ENCODE results near the gene CEP164.

The CEP164 gene

DNA sequence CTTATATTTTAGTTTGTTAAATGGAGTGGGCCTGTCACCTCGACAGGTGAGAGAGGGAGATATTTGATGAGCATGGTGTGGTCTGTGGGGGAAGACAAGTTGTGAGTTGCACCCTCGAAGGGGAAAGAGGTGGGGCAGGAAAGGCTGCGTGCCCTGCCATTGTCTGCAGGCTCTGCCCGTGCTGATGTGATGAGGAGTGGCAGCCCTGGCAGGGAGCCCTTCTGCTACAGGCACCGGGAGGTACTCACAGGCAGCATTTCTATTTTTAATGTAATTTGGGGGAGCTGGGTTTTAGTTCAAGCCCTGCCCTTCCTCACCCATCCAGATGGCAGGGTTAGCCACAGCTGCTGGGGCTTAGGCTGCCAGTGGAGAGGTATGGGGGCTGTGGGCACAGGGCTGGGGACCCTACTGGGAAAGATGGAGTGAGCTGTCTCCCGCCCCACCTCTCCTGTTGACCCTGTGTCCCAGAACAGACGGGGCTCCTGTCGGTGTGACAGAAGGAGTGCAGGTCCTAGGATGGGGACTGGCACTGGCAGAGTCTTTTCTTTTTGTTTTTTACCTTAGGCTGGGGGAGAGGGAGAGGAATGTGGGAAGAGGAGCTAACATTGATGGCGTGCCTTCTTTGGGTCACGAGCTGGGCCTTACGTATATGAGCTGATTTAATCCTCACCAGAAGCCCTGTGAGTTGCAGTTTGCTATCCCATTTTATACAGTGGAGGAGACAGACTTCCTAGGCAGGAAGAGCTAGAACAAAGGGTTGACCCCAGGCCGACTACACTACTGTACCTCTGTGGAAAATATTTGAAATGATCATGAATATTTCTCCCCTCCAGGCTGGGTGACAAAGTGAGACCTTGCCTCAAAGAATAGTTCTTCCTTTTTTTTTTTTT, 51.6 kb downstream of the CEP164 start:
- in situ Hi-C loops (cut with MboI; ENCODE audit: low pct_unique_long_range_greater_than_20kb, low sequenced_read_pairs, unreplicated experiment): no loop called here
- TF ChIP-seq, protein P1, sequence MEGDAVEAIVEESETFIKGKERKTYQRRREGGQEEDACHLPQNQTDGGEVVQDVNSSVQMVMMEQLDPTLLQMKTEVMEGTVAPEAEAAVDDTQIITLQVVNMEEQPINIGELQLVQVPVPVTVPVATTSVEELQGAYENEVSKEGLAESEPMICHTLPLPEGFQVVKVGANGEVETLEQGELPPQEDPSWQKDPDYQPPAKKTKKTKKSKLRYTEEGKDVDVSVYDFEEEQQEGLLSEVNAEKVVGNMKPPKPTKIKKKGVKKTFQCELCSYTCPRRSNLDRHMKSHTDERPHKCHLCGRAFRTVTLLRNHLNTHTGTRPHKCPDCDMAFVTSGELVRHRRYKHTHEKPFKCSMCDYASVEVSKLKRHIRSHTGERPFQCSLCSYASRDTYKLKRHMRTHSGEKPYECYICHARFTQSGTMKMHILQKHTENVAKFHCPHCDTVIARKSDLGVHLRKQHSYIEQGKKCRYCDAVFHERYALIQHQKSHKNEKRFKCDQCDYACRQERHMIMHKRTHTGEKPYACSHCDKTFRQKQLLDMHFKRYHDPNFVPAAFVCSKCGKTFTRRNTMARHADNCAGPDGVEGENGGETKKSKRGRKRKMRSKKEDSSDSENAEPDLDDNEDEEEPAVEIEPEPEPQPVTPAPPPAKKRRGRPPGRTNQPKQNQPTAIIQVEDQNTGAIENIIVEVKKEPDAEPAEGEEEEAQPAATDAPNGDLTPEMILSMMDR (IDR thresholded peaks at IDR 0.05; ENCODE audit: extremely low read depth, insufficient read depth, missing control alignments): no peak

GRCh38 chr11:117380676-117381075, 53.0 kb downstream of the CEP164 start:
- no peak for DNase-seq (ENCODE audit: low spot score)
- TF ChIP-seq, protein P1 (IDR thresholded peaks at IDR 0.05; ENCODE audit: extremely low read depth, insufficient read depth, missing control alignments): no peak
- in situ Hi-C loops (cut with MboI; ENCODE audit: low pct_unique_long_range_greater_than_20kb, low sequenced_read_pairs, unreplicated experiment): no loop called here

More for the DNA sequence above, 51.6 kb downstream of the CEP164 start:
- no peak for DNase-seq (ENCODE audit: low spot score)

DNA sequence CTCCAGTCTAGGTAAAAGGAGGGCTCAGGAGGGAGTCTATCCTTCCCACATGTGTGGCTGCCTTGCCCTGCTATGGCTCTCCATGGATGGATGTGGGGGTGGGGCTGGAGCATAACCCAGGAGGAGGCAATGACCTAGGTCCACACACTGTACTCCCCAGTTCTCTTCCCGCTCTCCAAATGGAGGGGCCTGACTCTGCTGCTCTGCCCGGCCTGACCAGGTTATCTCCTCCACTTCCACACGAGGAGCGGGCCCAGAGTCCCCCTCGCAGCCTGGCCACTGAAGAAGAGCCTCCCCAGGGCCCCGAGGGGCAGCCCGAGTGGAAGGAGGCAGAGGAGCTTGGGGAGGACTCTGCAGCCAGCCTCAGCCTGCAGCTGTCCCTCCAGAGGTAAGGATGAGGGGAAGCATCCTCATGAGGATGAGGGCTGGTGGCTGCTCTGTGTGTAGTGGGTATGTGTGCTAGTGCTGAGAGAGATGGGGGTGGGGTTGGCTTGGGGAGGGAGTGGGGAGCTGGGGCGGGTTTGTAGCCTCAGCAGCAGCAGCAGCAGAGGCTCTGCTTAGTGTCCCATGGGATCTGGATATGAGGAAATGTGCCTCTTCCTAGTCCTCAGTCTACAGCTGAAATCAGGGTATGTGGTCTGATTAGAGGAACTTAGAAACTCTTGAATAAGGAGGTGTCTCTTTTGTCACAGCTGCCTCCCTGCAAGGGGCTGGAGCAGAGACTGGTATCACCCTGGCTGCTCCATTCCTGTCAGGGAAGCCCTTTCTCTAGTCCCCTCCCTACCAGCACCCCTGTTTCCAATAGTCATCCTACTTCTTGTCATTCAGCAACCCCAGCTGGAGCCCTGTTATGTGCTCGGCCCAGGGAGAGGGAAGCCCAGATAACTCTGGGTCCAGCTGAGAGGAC, 54.1 kb downstream of the CEP164 start:
- no peak for DNase-seq (ENCODE audit: low spot score)
- TF ChIP-seq, protein P1 (IDR thresholded peaks at IDR 0.05; ENCODE audit: extremely low read depth, insufficient read depth, missing control alignments): no peak
- in situ Hi-C loops (cut with MboI; ENCODE audit: low pct_unique_long_range_greater_than_20kb, low sequenced_read_pairs, unreplicated experiment): no loop called here

- no peak for DNase-seq (ENCODE audit: low spot score)
- in situ Hi-C loops (cut with MboI; ENCODE audit: low pct_unique_long_range_greater_than_20kb, low sequenced_read_pairs, unreplicated experiment): no loop called here
- TF ChIP-seq, protein P1 (IDR thresholded peaks at IDR 0.05; ENCODE audit: extremely low read depth, insufficient read depth, missing control alignments): no peak
Measured at GRCh38 chr11:117382746-117383145, 55.1 kb downstream of the CEP164 start.

- TF ChIP-seq, protein P1 (IDR thresholded peaks at IDR 0.05; ENCODE audit: extremely low read depth, insufficient read depth, missing control alignments): no peak
- no peak for DNase-seq (ENCODE audit: low spot score)
- in situ Hi-C loops (cut with MboI; ENCODE audit: low pct_unique_long_range_greater_than_20kb, low sequenced_read_pairs, unreplicated experiment): no loop called here
Measured at GRCh38 chr11:117384045-117384444, 56.4 kb downstream of the CEP164 start.

DNA sequence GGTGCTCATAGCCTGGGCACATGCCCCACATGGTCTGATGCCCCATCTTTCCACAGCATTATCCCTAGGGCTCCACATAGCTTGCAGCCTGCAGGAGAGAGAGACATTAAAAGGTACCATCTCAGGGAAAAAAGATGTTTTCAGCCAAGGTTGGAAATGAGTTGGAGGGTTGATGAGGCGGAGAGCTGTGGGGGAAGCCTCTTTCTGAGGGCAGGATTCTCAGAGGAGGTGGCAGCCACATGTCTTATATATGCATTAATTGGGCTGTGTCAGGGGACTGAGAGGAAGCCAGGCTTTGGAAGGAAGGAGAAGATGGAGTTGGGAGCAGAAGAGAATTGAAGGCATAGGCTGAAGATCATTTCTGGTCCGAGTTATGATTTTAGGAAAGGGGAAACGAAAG, 57.8 kb downstream of the CEP164 start:
- no peak for DNase-seq (ENCODE audit: low spot score)
- in situ Hi-C loops (cut with MboI; ENCODE audit: low pct_unique_long_range_greater_than_20kb, low sequenced_read_pairs, unreplicated experiment): no loop called here
- TF ChIP-seq, protein P1 (IDR thresholded peaks at IDR 0.05; ENCODE audit: extremely low read depth, insufficient read depth, missing control alignments): no peak

Data from GM13977 (cell line).